Measurements from ENCODE around the gene OR5B3. TPM values are rescaled to one million over a fixed set of nuclear protein-coding genes. Genes with fewer than 3 reads are reported as not detected.

OR5B3 gene
- polyA plus RNA-seq (2013, experiment 1 of 2): not detected
- not detected for polyA plus RNA-seq (2013, experiment 2 of 2)

GRCh38 chr11:58406774-58407173 lies at the start of gene OR5B3:
TSS of gene OR5B3 (minus strand) at chr11:58406874. CDS start at chr11:58403409, 3,465 bp downstream.
- Histone ChIP-seq H3K4me3 (ENCODE audit: insufficient read depth in 1 of 2, low read depth in 1 of 2, low read length in 2 of 2) (no peak within 1 kb of the TSS), H3K36me3 (ENCODE audit: control insufficient read depth in 1 of 2, insufficient read depth in 2 of 2, low read depth in 1 of 2, low read length in 2 of 2) (no peaks in the 10 kb centered on the region), H3K14ac (ENCODE audit: low read length in 2 of 2) (no peak within 1 kb of the TSS), H3K4me2 (ENCODE audit: low read length, poor library complexity, severe bottlenecking) (no peak within 1 kb of the TSS), H4K8ac (ENCODE audit: low read length) (no peak within 1 kb of the TSS), H3K79me1 (replicated peaks; ENCODE audit: low read length, poor library complexity, severe bottlenecking) (no peaks in the 10 kb centered on the region), H4K91ac (ENCODE audit: low read length) (no peak within 1 kb of the TSS), H2BK15ac (ENCODE audit: low read depth, poor library complexity, severe bottlenecking) (no peak within 1 kb of the TSS), H3K9ac (ENCODE audit: low read length) (no peak within 1 kb of the TSS), H2BK12ac (ENCODE audit: low read length in 2 of 2) (no peak within 1 kb of the TSS), H2AK5ac (ENCODE audit: low read length, severe bottlenecking) (no peak within 1 kb of the TSS), H2BK120ac (ENCODE audit: low read depth, low read length) (no peak within 1 kb of the TSS), H3K27me3 (ENCODE audit: control insufficient read depth in 1 of 2, insufficient read depth in 1 of 2, low read length in 2 of 2) (no peaks in the 10 kb centered on the region), H3K18ac (ENCODE audit: low read depth in 1 of 2, low read length in 2 of 2) (no peak within 1 kb of the TSS), H3K4me1 (ENCODE audit: control insufficient read depth, insufficient read depth, low read depth, low read length) (no peaks in the 10 kb centered on the region), H3K27ac (ENCODE audit: low read length, poor library complexity, severe bottlenecking) (no peak within 1 kb of the TSS), H2BK5ac (ENCODE audit: low read depth, low read length, poor library complexity, severe bottlenecking) (no peak within 1 kb of the TSS), H2AFZ (ENCODE audit: low read depth, low read length) (no peak within 1 kb of the TSS), H3K4ac (ENCODE audit: low read depth in 1 of 2, low read length in 2 of 2) (no peak within 1 kb of the TSS), H3K23ac (ENCODE audit: low read length in 2 of 2) (no peak within 1 kb of the TSS), H3K9me3 (ENCODE audit: control insufficient read depth, low read length) (peaks cover 53% of the 10 kb centered on the region)
- no CpG with 5 or more reads among the region's 1 CpG for WGBS
- no peak for DNase-seq

- DNase-seq: no peak
- no peak overlapping the region for H2BK15ac ChIP-seq (ENCODE audit: low read depth, poor library complexity, severe bottlenecking)
- H3K18ac ChIP-seq (ENCODE audit: low read depth in 1 of 2, low read length in 2 of 2): no peak overlapping the region
- no peak overlapping the region for H3K23ac ChIP-seq (ENCODE audit: low read length in 2 of 2)
- H3K27ac ChIP-seq (ENCODE audit: low read length, poor library complexity, severe bottlenecking): no peak overlapping the region
- peaks cover 12% of the 10 kb centered on the region for H3K9me3 ChIP-seq (ENCODE audit: control insufficient read depth, low read length)
- no peak overlapping the region for H2BK12ac ChIP-seq (ENCODE audit: low read length in 2 of 2)
- H3K4ac ChIP-seq (ENCODE audit: low read depth in 1 of 2, low read length in 2 of 2): no peak overlapping the region
- no peak overlapping the region for H3K4me3 ChIP-seq (ENCODE audit: insufficient read depth in 1 of 2, low read depth in 1 of 2, low read length in 2 of 2)
- H2BK5ac ChIP-seq (ENCODE audit: low read depth, low read length, poor library complexity, severe bottlenecking): no peak overlapping the region
- no peak overlapping the region for H3K4me2 ChIP-seq (ENCODE audit: low read length, poor library complexity, severe bottlenecking)
- no peak overlapping the region for H2BK120ac ChIP-seq (ENCODE audit: low read depth, low read length)
- H3K9ac ChIP-seq (ENCODE audit: low read length): no peak overlapping the region
- H3K4me1 ChIP-seq (ENCODE audit: control insufficient read depth, insufficient read depth, low read depth, low read length): no peaks in the 10 kb centered on the region
- no peak overlapping the region for H4K8ac ChIP-seq (ENCODE audit: low read length)
- 34% methylated on average over 2 of the region's 3 CpGs for whole genome bisulfite sequencing
- no peaks in the 10 kb centered on the region for H3K79me1 ChIP-seq (replicated peaks; ENCODE audit: low read length, poor library complexity, severe bottlenecking)
- H4K91ac ChIP-seq (ENCODE audit: low read length): no peak overlapping the region
- no peak overlapping the region for H2AFZ ChIP-seq (ENCODE audit: low read depth, low read length)
- no peak overlapping the region for H2AK5ac ChIP-seq (ENCODE audit: low read length, severe bottlenecking)
- no peaks in the 10 kb centered on the region for H3K27me3 ChIP-seq (ENCODE audit: control insufficient read depth in 1 of 2, insufficient read depth in 1 of 2, low read length in 2 of 2)
- H3K36me3 ChIP-seq (ENCODE audit: control insufficient read depth in 1 of 2, insufficient read depth in 2 of 2, low read depth in 1 of 2, low read length in 2 of 2): no peaks in the 10 kb centered on the region
- H3K14ac ChIP-seq (ENCODE audit: low read length in 2 of 2): no peak overlapping the region
Observed at GRCh38 chr11:58451585-58451984, 44.9 kb upstream of the OR5B3 start.

DNA sequence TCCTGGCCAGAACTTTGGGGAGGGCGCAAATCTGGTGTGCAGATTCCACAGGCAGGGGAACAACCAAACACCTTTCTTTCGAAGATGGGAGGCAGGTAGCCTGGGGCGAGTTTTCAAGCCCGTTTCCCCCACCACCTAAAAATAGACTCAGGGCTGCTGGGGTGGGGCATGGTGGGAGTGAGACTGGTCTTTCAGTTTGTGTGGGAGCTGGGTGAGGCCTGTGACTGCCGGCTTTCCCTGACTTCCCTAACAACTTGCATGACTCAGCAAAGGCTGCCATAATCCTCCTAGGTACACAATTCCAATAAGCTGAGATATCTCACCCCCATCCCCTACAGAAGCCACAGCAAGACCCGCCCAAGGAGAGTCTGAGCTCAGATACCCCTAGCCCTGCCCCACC lies 39.6 kb upstream of the OR5B3 start:
- no peak overlapping the region for H3K4ac ChIP-seq (ENCODE audit: low read depth in 1 of 2, low read length in 2 of 2)
- no peaks in the 10 kb centered on the region for H3K79me1 ChIP-seq (replicated peaks; ENCODE audit: low read length, poor library complexity, severe bottlenecking)
- no peak overlapping the region for H2BK12ac ChIP-seq (ENCODE audit: low read length in 2 of 2)
- no peak overlapping the region for H4K91ac ChIP-seq (ENCODE audit: low read length)
- H4K8ac ChIP-seq (ENCODE audit: low read length): no peak overlapping the region
- WGBS: 58% methylated on average over 3 of the region's 6 CpGs
- no peaks in the 10 kb centered on the region for H3K27me3 ChIP-seq (ENCODE audit: control insufficient read depth in 1 of 2, insufficient read depth in 1 of 2, low read length in 2 of 2)
- H3K23ac ChIP-seq (ENCODE audit: low read length in 2 of 2): no peak overlapping the region
- H3K9me3 ChIP-seq (ENCODE audit: control insufficient read depth, low read length): peaks cover 28% of the 10 kb centered on the region
- no peak overlapping the region for H2AFZ ChIP-seq (ENCODE audit: low read depth, low read length)
- no peak overlapping the region for H3K4me2 ChIP-seq (ENCODE audit: low read length, poor library complexity, severe bottlenecking)
- no peak overlapping the region for H2BK5ac ChIP-seq (ENCODE audit: low read depth, low read length, poor library complexity, severe bottlenecking)
- no peak overlapping the region for H3K18ac ChIP-seq (ENCODE audit: low read depth in 1 of 2, low read length in 2 of 2)
- H3K4me3 ChIP-seq (ENCODE audit: insufficient read depth in 1 of 2, low read depth in 1 of 2, low read length in 2 of 2): no peak overlapping the region
- H3K4me1 ChIP-seq (ENCODE audit: control insufficient read depth, insufficient read depth, low read depth, low read length): no peaks in the 10 kb centered on the region
- no peak overlapping the region for H2BK120ac ChIP-seq (ENCODE audit: low read depth, low read length)
- H3K9ac ChIP-seq (ENCODE audit: low read length): no peak overlapping the region
- H3K14ac ChIP-seq (ENCODE audit: low read length in 2 of 2): no peak overlapping the region
- no peak overlapping the region for H3K27ac ChIP-seq (ENCODE audit: low read length, poor library complexity, severe bottlenecking)
- no peaks in the 10 kb centered on the region for H3K36me3 ChIP-seq (ENCODE audit: control insufficient read depth in 1 of 2, insufficient read depth in 2 of 2, low read depth in 1 of 2, low read length in 2 of 2)
- DNase-seq: no peak
- H2BK15ac ChIP-seq (ENCODE audit: low read depth, poor library complexity, severe bottlenecking): no peak overlapping the region
- H2AK5ac ChIP-seq (ENCODE audit: low read length, severe bottlenecking): no peak overlapping the region

- H3K27ac ChIP-seq (ENCODE audit: low read length, poor library complexity, severe bottlenecking): no peak overlapping the region
- no peak overlapping the region for H3K23ac ChIP-seq (ENCODE audit: low read length in 2 of 2)
- no peak overlapping the region for H2AFZ ChIP-seq (ENCODE audit: low read depth, low read length)
- H3K18ac ChIP-seq (ENCODE audit: low read depth in 1 of 2, low read length in 2 of 2): no peak overlapping the region
- no peak overlapping the region for H3K14ac ChIP-seq (ENCODE audit: low read length in 2 of 2)
- H3K4me2 ChIP-seq (ENCODE audit: low read length, poor library complexity, severe bottlenecking): no peak overlapping the region
- peaks cover 36% of the 10 kb centered on the region for H3K9me3 ChIP-seq (ENCODE audit: control insufficient read depth, low read length)
- no peak overlapping the region for H3K4ac ChIP-seq (ENCODE audit: low read depth in 1 of 2, low read length in 2 of 2)
- no peak overlapping the region for H2BK5ac ChIP-seq (ENCODE audit: low read depth, low read length, poor library complexity, severe bottlenecking)
- H3K36me3 ChIP-seq (ENCODE audit: control insufficient read depth in 1 of 2, insufficient read depth in 2 of 2, low read depth in 1 of 2, low read length in 2 of 2): no peaks in the 10 kb centered on the region
- H2BK12ac ChIP-seq (ENCODE audit: low read length in 2 of 2): no peak overlapping the region
- H3K9ac ChIP-seq (ENCODE audit: low read length): no peak overlapping the region
- no peaks in the 10 kb centered on the region for H3K27me3 ChIP-seq (ENCODE audit: control insufficient read depth in 1 of 2, insufficient read depth in 1 of 2, low read length in 2 of 2)
- no peak overlapping the region for H3K4me3 ChIP-seq (ENCODE audit: insufficient read depth in 1 of 2, low read depth in 1 of 2, low read length in 2 of 2)
- no peak for DNase-seq
- H4K91ac ChIP-seq (ENCODE audit: low read length): no peak overlapping the region
- H2AK5ac ChIP-seq (ENCODE audit: low read length, severe bottlenecking): no peak overlapping the region
- H3K79me1 ChIP-seq (replicated peaks; ENCODE audit: low read length, poor library complexity, severe bottlenecking): no peaks in the 10 kb centered on the region
- H2BK120ac ChIP-seq (ENCODE audit: low read depth, low read length): no peak overlapping the region
- H2BK15ac ChIP-seq (ENCODE audit: low read depth, poor library complexity, severe bottlenecking): no peak overlapping the region
- no peak overlapping the region for H4K8ac ChIP-seq (ENCODE audit: low read length)
- WGBS: 81% methylated on average over 2 of the region's 2 CpGs
- no peaks in the 10 kb centered on the region for H3K4me1 ChIP-seq (ENCODE audit: control insufficient read depth, insufficient read depth, low read depth, low read length)
Observed at GRCh38 chr11:58444300-58444699, 37.6 kb upstream of the OR5B3 start.
